GM23248 (cell line): Measurements from ENCODE around the gene TRPM2. TPM values are rescaled to one million over a fixed set of nuclear protein-coding genes. Genes with fewer than 3 reads are reported as not detected.

Experiments
- DNase-seq: peaks from one replicate; pipeline ENCODE4 v3.0.0-alpha.2; 2015
- H2AFZ ChIP-seq: fragments of 200-600 bp; sonication (generic); 2 replicates; pipeline ENCODE4 v1.6.1; 2016; ENCODE audit warnings: antibody characterized with exemption
- H3F3A ChIP-seq: fragments of 200-600 bp; sonication (generic); 2 replicates; pipeline ENCODE4 v1.6.1; 2016; ENCODE audit warnings: mild to moderate bottlenecking, antibody characterized with exemption, mixed run types; ENCODE audit not compliant: insufficient read depth
- H3K27ac ChIP-seq: fragments of 200-600 bp; sonication (generic); 2 replicates; pipeline ENCODE4 v1.5.1; 2016; ENCODE audit warnings: mild to moderate bottlenecking
- H3K27me3 ChIP-seq: fragments of 200-600 bp; sonication (generic); replicated peaks from 2 replicates; pipeline ENCODE4 v1.6.1; 2016; ENCODE audit warnings: mild to moderate bottlenecking; ENCODE audit not compliant: insufficient read depth
- H3K36me3 ChIP-seq: fragments of 200-600 bp; sonication (generic); 2 replicates; pipeline ENCODE4 v1.6.1; 2016; ENCODE audit warnings: low read depth, mild to moderate bottlenecking
- H3K4me1 ChIP-seq: fragments of 200-600 bp; sonication (generic); 2 replicates; pipeline ENCODE4 v1.6.1; 2016; ENCODE audit warnings: mild to moderate bottlenecking; ENCODE audit not compliant: insufficient read depth
- H3K4me2 ChIP-seq: fragments of 200-600 bp; sonication (generic); one replicate; pipeline ENCODE4 v1.6.1; 2016; ENCODE audit warnings: mild to moderate bottlenecking; ENCODE audit not compliant: unreplicated experiment
- H3K4me3 ChIP-seq: fragments of 200-600 bp; sonication (generic); 2 replicates; pipeline ENCODE4 v1.5.1; 2016; ENCODE audit warnings: mild to moderate bottlenecking
- H3K79me2 ChIP-seq: fragments of 200-600 bp; sonication (generic); 2 replicates; pipeline ENCODE4 v1.6.1; 2016; ENCODE audit warnings: mild to moderate bottlenecking; ENCODE audit not compliant: insufficient read depth
- H3K9ac ChIP-seq: fragments of 200-600 bp; sonication (generic); 2 replicates; pipeline ENCODE4 v1.6.1; 2016; ENCODE audit warnings: mild to moderate bottlenecking
- H3K9me2 ChIP-seq: fragments of 200-600 bp; sonication (generic); 2 replicates; pipeline ENCODE4 v1.6.1; 2016; ENCODE audit warnings: mixed run types, mild to moderate bottlenecking, moderate library complexity; ENCODE audit not compliant: insufficient read depth
- H3K9me3 ChIP-seq: fragments of 200-600 bp; sonication (generic); one replicate; pipeline ENCODE4 v1.6.1; 2017; ENCODE audit warnings: low read depth
- H4K20me1 ChIP-seq: fragments of 200-600 bp; sonication (generic); 2 replicates; pipeline ENCODE4 v1.6.0; 2016; ENCODE audit not compliant: insufficient read depth
- EZH2 ChIP-seq: fragments of 200-600 bp; sonication (generic); IDR thresholded peaks from 2 replicates; pipeline ENCODE4 v1.6.1; 2018; ENCODE audit warnings: antibody characterized with exemption, mild to moderate bottlenecking; ENCODE audit not compliant: insufficient read depth, poor library complexity, severe bottlenecking
- EZH2phosphoT487 ChIP-seq: fragments of 200-600 bp; sonication (generic); IDR thresholded peaks from 2 replicates; pipeline ENCODE4 v1.6.1; 2018; ENCODE audit warnings: antibody characterized with exemption, moderate library complexity, mild to moderate bottlenecking, low read depth; ENCODE audit not compliant: insufficient read depth
- WGBS, 2 experiments: methylation state at CpG; one replicate each; pipeline ENCODE4 v1.1.6; 2015 to 2017; ENCODE audit warnings: low lambda C conversion rate in 2 of 2, low coverage in 1 of 2; ENCODE audit errors: missing lambda C conversion rate in 2 of 2; 5-methylcytosine and 5-hydroxymethylcytosine counted together
- in situ Hi-C: fragments of 300-500 bp; cut with MboI; formaldehyde crosslinking; loops from 2 replicates; pipeline ENCODE4 v1.15.0; 2020
- polyA plus RNA-seq: library from polyadenylated mRNA; unstranded; fragments of >200 nt; fragmentation: Nextera tagmentation; extraction: Ambion mirVana; gene quantifications from 2 replicates; pipeline ENCODE4 v1.2.1, GENCODE V29; 2016
- total RNA-seq: library from RNA; depleted of rRNA; stranded (reverse); fragments of >200 nt; shearing (Covaris generic); gene quantifications from 2 replicates; pipeline ENCODE4 v1.2.3, GENCODE V29; 2014

Gene TRPM2
- total and polyA plus RNA-seq, 2 experiments from 2014 or later = 0.22 TPM; not detected in 1

DNA sequence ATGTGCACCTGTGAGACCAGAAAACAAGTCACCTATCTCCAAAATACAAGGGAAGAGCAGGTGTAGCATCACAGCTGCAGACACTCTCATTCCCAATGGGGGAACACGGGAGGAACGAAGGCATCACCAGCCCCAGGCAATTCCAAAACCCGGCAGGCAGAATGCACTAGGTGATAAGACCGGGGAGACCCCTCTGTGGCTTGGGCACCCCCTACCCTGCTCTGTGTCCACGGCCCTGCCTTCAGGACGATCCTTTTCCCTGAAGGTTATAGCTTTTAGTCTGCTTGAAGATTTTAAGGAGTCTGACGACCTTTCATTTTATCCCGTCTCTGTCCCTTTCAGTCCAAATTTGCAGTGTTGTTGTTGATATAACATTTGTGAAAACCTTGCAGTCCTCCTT, 19.2 kb downstream of the TRPM2 start:
- Histone ChIP-seq H3K79me2 (no peaks in the 10 kb centered on the region), H3K9me3 (no peaks in the 10 kb centered on the region), H3K9me2 (no peaks in the 10 kb centered on the region), H3K27ac (no peak overlapping the region), H3K4me2 (no peak overlapping the region), H3K9ac (no peak overlapping the region), H3K4me1 (no peaks in the 10 kb centered on the region), H3F3A (no peaks in the 10 kb centered on the region), H2AFZ (no peak overlapping the region), H4K20me1 (no peaks in the 10 kb centered on the region), H3K4me3 (no peak overlapping the region), H3K27me3 (no peaks in the 10 kb centered on the region; the same call in 1 of the 2 replicates), H3K36me3 (no peaks in the 10 kb centered on the region)
- DNase-seq = no peak
- WGBS, 2 experiments = 40 to 44% methylated on average over 8 of the region's 8 CpGs
- in situ Hi-C loops = no loop called here
- no peak for TF ChIP-seq EZH2
- TF ChIP-seq EZH2phosphoT487 = no peak

DNA sequence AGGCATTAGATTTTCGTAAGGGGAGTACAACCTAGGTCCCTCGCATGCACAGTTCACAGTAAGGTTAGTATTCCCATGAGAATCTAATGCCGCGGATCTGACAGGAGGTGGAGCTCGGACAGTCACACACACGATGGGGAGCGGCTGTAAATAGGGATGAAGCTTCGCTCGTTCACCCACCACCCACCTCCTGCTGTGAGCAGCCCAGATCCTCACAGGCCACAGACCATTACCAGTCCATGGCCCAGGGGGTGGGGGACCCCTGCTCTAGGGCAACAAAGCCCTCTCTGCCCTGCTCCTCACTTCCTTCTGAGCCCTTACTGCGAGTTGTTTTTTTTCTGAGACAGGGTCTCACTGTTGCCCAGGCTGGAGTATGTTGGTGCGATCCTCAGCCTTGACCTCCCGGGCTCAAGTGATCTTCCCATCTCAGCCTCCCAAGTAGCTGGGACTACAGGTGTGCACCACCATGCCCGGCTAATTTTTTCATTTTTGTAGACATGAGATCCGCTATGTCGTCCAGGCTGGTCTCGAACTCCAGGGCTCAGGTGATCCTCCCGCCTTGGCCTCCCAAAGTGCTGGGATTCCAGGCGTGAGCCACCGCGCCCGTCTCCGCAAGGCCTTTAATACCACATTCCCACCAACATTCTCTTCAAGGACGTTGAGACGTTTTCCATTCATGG, 21.3 kb downstream of the TRPM2 start:
- H3K4me3 ChIP-seq = no peak overlapping the region
- DNase-seq = no peak
- no peak for TF ChIP-seq EZH2phosphoT487
- no peak for TF ChIP-seq EZH2
- H3K9me3 ChIP-seq = no peaks in the 10 kb centered on the region
- in situ Hi-C loops = no loop called here
- WGBS, 2 experiments = 63 to 67% methylated on average over 23 to 24 of the region's 24 CpGs
- H3K27me3 ChIP-seq = no peaks in the 10 kb centered on the region; the same call in 1 of the 2 replicates
- H3K79me2 ChIP-seq = no peaks in the 10 kb centered on the region
- H3K36me3 ChIP-seq = no peaks in the 10 kb centered on the region
- H3K4me2 ChIP-seq = no peak overlapping the region
- no peaks in the 10 kb centered on the region for H3K9me2 ChIP-seq
- H3K4me1 ChIP-seq = no peaks in the 10 kb centered on the region
- H2AFZ ChIP-seq = no peak overlapping the region
- no peak overlapping the region for H3K27ac ChIP-seq
- H4K20me1 ChIP-seq = no peaks in the 10 kb centered on the region
- no peak overlapping the region for H3K9ac ChIP-seq
- H3F3A ChIP-seq = no peaks in the 10 kb centered on the region

DNA sequence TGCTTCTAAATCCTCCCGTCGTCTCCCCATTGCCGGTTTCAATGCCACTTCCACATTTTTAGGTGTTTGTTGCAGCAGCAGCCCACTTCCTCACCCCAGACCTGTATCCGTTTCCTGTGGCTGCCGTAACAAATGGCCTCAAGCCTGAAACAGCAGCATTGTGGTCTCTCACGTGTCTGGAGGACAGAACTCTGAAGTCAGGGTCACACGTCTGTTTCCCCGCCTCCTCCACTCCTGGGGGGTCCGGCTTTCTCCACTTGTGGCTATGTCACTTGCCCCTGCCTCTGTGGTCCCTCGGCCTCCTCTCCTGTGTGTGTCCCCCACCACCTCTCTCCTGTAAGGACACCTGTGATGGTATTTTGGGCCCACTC, 21.8 kb downstream of the TRPM2 start:
- TF ChIP-seq EZH2 (no peak), EZH2phosphoT487 (no peak)
- in situ Hi-C loops = no loop called here
- 67 to 68% methylated on average over 10 of the region's 10 CpGs for WGBS, 2 experiments

DNA sequence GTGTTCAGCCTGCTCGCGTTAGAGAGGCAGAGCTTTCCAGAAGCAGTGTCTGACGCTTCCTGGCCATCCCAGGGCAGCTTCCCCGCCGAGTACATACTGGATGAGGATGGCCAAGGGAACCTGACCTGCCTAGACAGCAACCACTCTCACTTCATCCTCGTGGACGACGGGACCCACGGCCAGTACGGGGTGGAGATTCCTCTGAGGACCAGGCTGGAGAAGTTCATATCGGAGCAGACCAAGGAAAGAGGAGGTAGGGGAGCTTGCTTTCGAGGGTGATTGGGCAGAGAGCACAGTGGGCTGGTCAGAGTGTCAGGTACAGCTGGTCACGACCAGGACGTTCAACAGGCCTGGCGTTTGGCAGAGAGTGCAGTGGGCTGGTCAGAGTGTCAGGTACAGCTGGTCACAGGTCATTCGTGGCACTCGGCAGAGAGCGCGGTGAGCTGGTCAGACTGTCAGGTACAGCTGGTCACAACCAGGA, 22.4 kb downstream of the TRPM2 start:
- Histone ChIP-seq H3K36me3 (no peaks in the 10 kb centered on the region), H4K20me1 (no peaks in the 10 kb centered on the region), H3K27ac (no peak overlapping the region), H3K79me2 (no peaks in the 10 kb centered on the region), H3K9me2 (no peaks in the 10 kb centered on the region), H3K4me1 (no peaks in the 10 kb centered on the region), H2AFZ (no peak overlapping the region), H3K9ac (no peak overlapping the region), H3K27me3 (no peaks in the 10 kb centered on the region; the same call in 1 of the 2 replicates), H3K4me3 (no peak overlapping the region), H3K4me2 (no peak overlapping the region), H3F3A (no peaks in the 10 kb centered on the region), H3K9me3 (no peaks in the 10 kb centered on the region)
- TF ChIP-seq EZH2phosphoT487 = no peak
- TF ChIP-seq EZH2 = no peak
- no peak for DNase-seq
- WGBS, 2 experiments = 48 to 57% methylated on average over 19 of the region's 19 CpGs
- in situ Hi-C loops = no loop called here

More for the DNA sequence above, 21.8 kb downstream of the TRPM2 start:
- Histone ChIP-seq H3K79me2 (no peaks in the 10 kb centered on the region), H3K27ac (no peak overlapping the region), H3K36me3 (no peaks in the 10 kb centered on the region), H3K4me3 (no peak overlapping the region), H3K9me2 (no peaks in the 10 kb centered on the region), H2AFZ (no peak overlapping the region), H3K9me3 (no peaks in the 10 kb centered on the region), H4K20me1 (no peaks in the 10 kb centered on the region), H3K4me2 (no peak overlapping the region), H3F3A (no peaks in the 10 kb centered on the region), H3K9ac (no peak overlapping the region), H3K4me1 (no peaks in the 10 kb centered on the region), H3K27me3 (no peaks in the 10 kb centered on the region; the same call in 1 of the 2 replicates)
- DNase-seq = no peak
